OCI-LY7 (cell line): ENCODE measurements around the gene ISG20L2. TPM values are rescaled to one million over a fixed set of nuclear protein-coding genes. Genes with fewer than 3 reads are reported as not detected.

ENCODE experiments used
- BruUV-seq: library from RNA; stranded (reverse); fragments of 400-500 nt; replicated peaks from 2 replicates; lab custom pipeline; 2021; lab: Mats Ljungman, UMichigan
- CTCF ChIA-PET: fragments of 300-600 bp; sonication (Branson Sonifier 250); formaldehyde crosslinking; loops from one replicate; lab custom pipeline; 2022; ENCODE audit warnings: antibody characterized with exemption; ENCODE audit not compliant: unreplicated experiment; lab: Charles Lee
- POLR2A ChIA-PET: fragments of 300-600 bp; sonication (Branson Sonifier 250); formaldehyde crosslinking; loops from one replicate; lab custom pipeline; 2022; ENCODE audit warnings: antibody characterized with exemption; lab: Charles Lee
- DNase-seq: peaks from one replicate; pipeline ENCODE4 v3.0.0-alpha.2; 2015; ENCODE audit warnings: low spot score
- H2AFZ ChIP-seq: fragments of 200-600 bp; sonication (generic), shearing (Covaris generic); 2 replicates; pipeline ENCODE4 v1.6.1; 2014; ENCODE audit warnings: mild to moderate bottlenecking, antibody characterized with exemption, low read length, moderate library complexity
- H3K27ac ChIP-seq: fragments of 200-600 bp; sonication (generic); 2 replicates; pipeline ENCODE4 v1.5.1; 2014; ENCODE audit warnings: mixed run types, low read depth, mild to moderate bottlenecking, moderate library complexity, low read length, inconsistent platforms; ENCODE audit not compliant: poor library complexity, severe bottlenecking
- H3K36me3 ChIP-seq: fragments of 200-600 bp; sonication (generic); 2 replicates; pipeline ENCODE4 v1.6.1; 2014; ENCODE audit warnings: mild to moderate bottlenecking, antibody characterized with exemption, low read length, moderate library complexity, mixed read lengths; ENCODE audit not compliant: insufficient read depth
- H3K4me1 ChIP-seq: fragments of 200-600 bp; sonication (generic); 2 replicates; pipeline ENCODE4 v1.5.1; 2014; ENCODE audit warnings: mild to moderate bottlenecking, low read length; ENCODE audit not compliant: insufficient read depth, poor library complexity, severe bottlenecking
- H3K4me2 ChIP-seq: fragments of 200-600 bp; sonication (generic); 2 replicates; pipeline ENCODE4 v1.6.1; 2014; ENCODE audit warnings: mild to moderate bottlenecking, low read length
- H3K4me3 ChIP-seq: fragments of 200-600 bp; sonication (generic); 2 replicates; pipeline ENCODE4 v1.5.1; 2014; ENCODE audit warnings: mild to moderate bottlenecking, low read depth, low read length; ENCODE audit not compliant: poor library complexity, severe bottlenecking
- H3K79me2 ChIP-seq: fragments of 200-600 bp; sonication (generic); 2 replicates; pipeline ENCODE4 v1.6.1; 2016; ENCODE audit warnings: low read depth, mild to moderate bottlenecking, low read length, moderate library complexity, mixed read lengths; ENCODE audit not compliant: insufficient read depth
- H3K9me2 ChIP-seq: fragments of 200-600 bp; sonication (generic); 2 replicates; pipeline ENCODE4 v1.6.1; 2016; ENCODE audit warnings: mild to moderate bottlenecking, low read length, mixed read lengths; ENCODE audit not compliant: insufficient read depth
- H3K9me3 ChIP-seq: fragments of 200-600 bp; sonication (generic); 2 replicates; pipeline ENCODE4 v1.6.1; 2014; ENCODE audit warnings: mild to moderate bottlenecking, mixed run types, low read length, mixed read lengths
- H4K20me1 ChIP-seq: fragments of 200-600 bp; sonication (generic); 2 replicates; pipeline ENCODE4 v1.6.1; 2014; ENCODE audit warnings: mild to moderate bottlenecking, antibody characterized with exemption, low read length, moderate library complexity, mixed read lengths; ENCODE audit not compliant: insufficient read depth
- CTCF ChIP-seq: fragments of 200-600 bp; sonication (generic); conservative IDR thresholded peaks from 2 replicates; pipeline ENCODE4 v1.5.1; 2014; ENCODE audit warnings: mild to moderate bottlenecking, antibody characterized with exemption, low read length, moderate library complexity, mixed read lengths
- EZH2phosphoT487 ChIP-seq: fragments of 200-600 bp; sonication (generic); IDR thresholded peaks from 2 replicates; pipeline ENCODE4 v1.6.1; 2018; ENCODE audit warnings: low read depth, borderline replicate concordance, mild to moderate bottlenecking, mixed run types, antibody characterized with exemption, low read length, moderate library complexity, mixed read lengths
- intact Hi-C: fragments of 100-400 bp; cut with micrococcal nuclease; formaldehyde crosslinking; loops from one replicate; pipeline ENCODE4 v1.10.0; 2022; ENCODE audit not compliant: unreplicated experiment
- total RNA-seq, 2 experiments: library from RNA; depleted of rRNA in 1 of 2; stranded (reverse); fragments of >200 nt in 1 of 2; shearing (Covaris generic) in 1 of 2; gene quantifications; 2 replicates each; pipeline ENCODE4 v1.2.3, GENCODE V29; 2014 to 2022

The ISG20L2 gene
- total RNA-seq, 2 experiments from 2014 or later = 37.9 to 74.1 TPM

GRCh38 chr1:156681196-156681960 is 47.2 kb downstream of the ISG20L2 start:
- POLR2A ChIA-PET = no interaction called here

DNA sequence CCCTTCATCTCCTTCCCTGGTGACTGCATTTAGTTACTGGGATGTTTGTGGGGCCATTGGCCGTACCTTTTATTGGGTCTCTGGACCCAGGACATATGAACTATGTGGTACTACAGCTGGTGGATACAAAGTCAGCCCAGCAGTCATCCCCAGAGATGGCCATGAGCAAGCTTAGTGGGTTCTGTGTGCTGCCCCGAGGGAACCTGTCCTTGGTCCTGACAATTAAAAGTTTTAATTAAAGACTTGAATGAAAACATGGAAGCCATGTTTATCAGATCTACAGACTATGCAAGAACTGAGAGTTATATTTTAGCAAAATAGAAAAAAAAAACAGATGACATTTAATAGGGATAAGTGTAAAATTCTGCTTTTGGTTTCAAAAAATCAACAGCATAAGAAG is 48.5 kb downstream of the ISG20L2 start:
- Histone ChIP-seq H2AFZ (no peak overlapping the region), H3K27ac (no peak overlapping the region), H3K4me3 (no peak overlapping the region), H4K20me1 (no peaks in the 10 kb centered on the region), H3K79me2 (no peaks in the 10 kb centered on the region), H3K4me1 (no peaks in the 10 kb centered on the region), H3K36me3 (no peaks in the 10 kb centered on the region), H3K9me3 (no peaks in the 10 kb centered on the region), H3K4me2 (no peak overlapping the region), H3K9me2 (no peaks in the 10 kb centered on the region)
- BruUV-seq = no TSS peak
- intact Hi-C loops = loop anchor here (10.0 kb wide), 1 partner anchor 115 kb away; no protein-coding TSS in a partner anchor
- DNase-seq = no peak
- ChIA-PET CTCF (no interaction called here), POLR2A (no interaction called here)
- no peak for TF ChIP-seq CTCF
- TF ChIP-seq EZH2phosphoT487 = 0 out of 2 replicates have a peak, but pooled peaks have one; percentile 41

More at GRCh38 chr1:156681196-156681960, 47.2 kb downstream of the ISG20L2 start:
- Histone ChIP-seq H3K9me2 (no peaks in the 10 kb centered on the region), H3K4me3 (no peak overlapping the region), H3K27ac (no peak overlapping the region), H3K79me2 (no peaks in the 10 kb centered on the region), H3K4me2 (no peak overlapping the region), H3K9me3 (no peaks in the 10 kb centered on the region), H4K20me1 (no peaks in the 10 kb centered on the region), H3K4me1 (no peaks in the 10 kb centered on the region), H3K36me3 (no peaks in the 10 kb centered on the region), H2AFZ (no peak overlapping the region)
- TF ChIP-seq EZH2phosphoT487 = no peak
- TF ChIP-seq CTCF = no peak
- no peak for DNase-seq
- CTCF ChIA-PET = interaction anchor here (0.5 to 1.1 kb wide), 2 partner anchors 24 to 31 kb away, joined by 3 to 4 read pairs; no protein-coding TSS in a partner anchor
- BruUV-seq = no TSS peak
- intact Hi-C loops = loop anchor here (10.0 kb wide), 1 partner anchor 113 kb away; no protein-coding TSS in a partner anchor
